ENCODE results near the gene ATG9A.

ATG9A gene

DNA sequence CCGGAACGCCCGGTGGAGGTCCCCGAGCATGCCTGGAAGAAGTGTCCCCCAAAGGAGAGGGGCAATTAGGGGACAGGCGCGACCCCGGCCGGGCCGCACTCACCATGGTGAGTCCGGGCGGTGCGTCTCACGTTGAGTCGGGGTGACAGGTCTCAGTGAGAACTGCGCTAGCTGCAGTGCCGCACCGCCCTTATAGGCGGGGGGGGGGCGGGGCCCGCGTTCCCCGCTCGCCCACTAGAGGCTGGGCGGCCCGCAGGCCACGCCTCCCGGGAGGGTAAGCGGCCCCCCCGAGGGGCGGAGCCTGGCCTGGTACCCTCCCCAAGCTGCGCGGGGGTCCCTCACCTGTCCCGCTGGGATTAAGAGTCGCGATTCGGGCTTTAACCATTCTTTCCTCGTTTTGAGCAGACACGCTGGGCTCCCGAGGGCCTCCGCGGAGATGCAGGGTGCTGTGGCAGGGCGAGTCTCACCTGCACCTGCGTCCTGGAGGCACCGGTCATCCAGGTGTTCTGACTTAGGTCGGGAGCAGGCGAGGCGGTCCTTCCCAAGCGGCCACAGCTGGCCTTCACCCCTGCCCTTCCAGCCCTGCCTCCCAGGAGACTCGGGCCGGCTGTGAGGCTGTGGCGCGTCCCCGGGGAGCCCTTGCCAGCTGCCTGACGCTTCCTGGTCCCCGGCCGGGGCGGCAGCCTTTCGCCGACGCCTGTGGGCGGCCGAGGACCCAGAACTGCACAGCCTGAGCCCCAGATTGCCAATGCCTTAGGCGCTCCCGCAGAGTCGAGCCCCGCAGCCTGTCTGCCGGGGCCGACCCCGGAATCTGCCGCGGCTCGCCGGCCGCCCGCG, 24.5 kb upstream of the ATG9A start, which contains the start of gene TUBA4A:
Gene TUBA4A (minus strand): TSS at position 166 of the 837 bp plus-strand sequence. CDS start 60 bp downstream, at position 106.
- TF ChIP-seq POLR2AphosphoS5 (IDR thresholded peaks at IDR 0.05; ENCODE audit: low read depth, low read length) (peak; percentile 97), POLR2A (IDR thresholded peaks at IDR 0.05; ENCODE audit: low read depth, low read length) (peak; percentile 99), TAF1 (IDR thresholded peaks at IDR 0.05; ENCODE audit: low read depth, low read length) (peak; percentile 84), SPI1 (IDR thresholded peaks at IDR 0.05; ENCODE audit: low read depth, low read length) (no peak), POU2F2 (IDR thresholded peaks at IDR 0.05; ENCODE audit: low read depth, low read length) (peak; percentile 86)
- peak; percentile 99 for DNase-seq (ENCODE audit: insufficient read length, low spot score)
- FAIRE-seq = peak; percentile 97

DNA sequence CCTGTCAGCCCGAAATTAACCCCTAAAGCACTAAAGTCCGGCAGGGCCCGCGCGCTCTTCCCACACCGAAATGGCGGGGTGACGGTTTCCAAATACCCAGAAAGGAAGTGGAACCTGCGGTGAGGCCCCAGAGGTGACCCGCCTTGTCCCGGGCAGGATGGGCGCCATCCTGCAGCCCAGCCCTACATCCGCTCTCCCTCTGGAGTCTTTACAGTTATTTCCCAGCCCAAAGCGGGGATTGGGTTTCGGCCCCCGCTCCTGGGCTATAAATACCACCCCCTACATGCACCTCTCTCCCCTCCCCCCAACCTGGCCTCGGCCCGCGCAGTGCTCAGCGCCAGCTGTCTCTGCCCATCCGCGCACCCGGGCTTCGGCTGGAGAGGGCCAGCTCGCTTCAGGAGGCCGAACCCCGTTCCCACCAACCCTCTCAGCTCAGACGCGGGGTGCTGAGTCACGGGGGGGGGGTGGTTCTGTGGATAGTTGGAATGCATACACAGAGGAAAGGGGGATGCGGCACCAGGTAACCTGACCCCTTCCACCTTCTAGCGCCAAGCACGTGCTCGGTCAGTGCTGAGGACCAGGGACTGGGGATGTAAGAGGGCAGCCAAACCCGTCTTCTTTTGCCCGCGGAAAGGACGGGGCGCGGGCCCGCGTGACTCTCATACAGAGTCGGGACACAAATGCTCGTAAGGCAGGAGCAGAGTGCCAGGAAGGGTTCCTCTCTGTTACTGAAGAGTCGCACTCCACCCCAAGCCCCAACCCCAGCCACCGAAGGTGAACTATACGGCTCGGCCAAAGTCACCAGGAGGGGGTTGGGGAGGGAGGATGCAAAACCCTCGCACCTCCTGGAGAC, 23.7 kb upstream of the ATG9A start, which contains the start of gene TUBA4B:
Gene TUBA4B (plus strand): TSS at position 344 of the 853 bp plus-strand sequence. CDS start 165 bp downstream, at position 509.
- FAIRE-seq (no peak), DNase-seq (ENCODE audit: insufficient read length, low spot score) (no peak)
- TF ChIP-seq POLR2A (IDR thresholded peaks at IDR 0.05; ENCODE audit: low read depth, low read length) (no peak), TAF1 (IDR thresholded peaks at IDR 0.05; ENCODE audit: low read depth, low read length) (no peak), POLR2AphosphoS5 (IDR thresholded peaks at IDR 0.05; ENCODE audit: low read depth, low read length) (no peak), POU2F2 (IDR thresholded peaks at IDR 0.05; ENCODE audit: low read depth, low read length) (peak; percentile 57; the same call in 1 of the 2 replicates), SPI1 (IDR thresholded peaks at IDR 0.05; ENCODE audit: low read depth, low read length) (peak; percentile 89), PAX5 (IDR thresholded peaks at IDR 0.05; ENCODE audit: insufficient read depth, low read length, severe bottlenecking) (no peak)

DNA sequence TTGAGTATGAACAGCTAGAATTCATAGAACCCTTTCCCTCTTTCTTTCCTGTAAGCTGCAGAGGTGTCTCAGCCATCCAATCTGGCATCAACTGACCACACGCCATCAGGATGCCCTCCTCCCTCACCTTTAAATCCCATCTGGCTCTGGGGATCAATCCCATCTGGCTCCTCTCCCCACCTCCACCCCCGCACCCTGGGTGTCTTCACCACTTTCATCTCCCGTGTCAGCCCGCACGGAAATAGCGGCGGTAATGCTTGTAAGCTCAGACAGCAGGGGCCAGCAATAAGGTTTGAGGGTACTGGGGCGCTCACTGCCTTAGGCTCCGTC, 23.1 kb upstream of the ATG9A start:
- DNase-seq (ENCODE audit: insufficient read length, low spot score) = no peak
- TF ChIP-seq POLR2AphosphoS5 (IDR thresholded peaks at IDR 0.05; ENCODE audit: low read depth, low read length) = no peak
- TF ChIP-seq POU2F2 (IDR thresholded peaks at IDR 0.05; ENCODE audit: low read depth, low read length) = no peak
- TF ChIP-seq POLR2A (IDR thresholded peaks at IDR 0.05; ENCODE audit: low read depth, low read length) = no peak
- TF ChIP-seq PAX5 (IDR thresholded peaks at IDR 0.05; ENCODE audit: insufficient read depth, low read length, severe bottlenecking) = no peak
- no peak for TF ChIP-seq TAF1 (IDR thresholded peaks at IDR 0.05; ENCODE audit: low read depth, low read length)
- no peak for TF ChIP-seq SPI1 (IDR thresholded peaks at IDR 0.05; ENCODE audit: low read depth, low read length)
- FAIRE-seq = no peak

DNA sequence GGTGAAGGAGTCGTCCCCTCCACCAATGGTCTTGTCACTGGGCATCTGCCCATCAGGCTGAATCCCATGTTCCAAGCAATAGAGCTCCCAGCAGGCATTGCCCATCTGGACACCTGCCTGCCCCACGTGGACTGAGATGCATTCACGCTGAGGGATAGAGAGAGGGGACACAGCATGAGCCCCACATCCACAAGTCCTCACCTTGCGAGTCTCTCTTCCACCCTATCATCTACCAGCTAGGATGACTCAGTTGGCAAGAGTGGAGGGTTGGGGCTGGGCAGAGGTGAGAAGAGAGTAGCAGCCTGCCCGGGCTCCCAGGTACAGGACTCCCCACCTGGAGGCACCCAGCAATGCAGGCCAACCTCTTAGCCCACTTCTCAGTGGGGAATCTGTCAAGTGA, 22.6 kb upstream of the ATG9A start:
- TF ChIP-seq PAX5 (IDR thresholded peaks at IDR 0.05; ENCODE audit: insufficient read depth, low read length, severe bottlenecking) = no peak
- TF ChIP-seq SPI1 (IDR thresholded peaks at IDR 0.05; ENCODE audit: low read depth, low read length) = no peak
- TF ChIP-seq TAF1 (IDR thresholded peaks at IDR 0.05; ENCODE audit: low read depth, low read length) = no peak
- TF ChIP-seq POU2F2 (IDR thresholded peaks at IDR 0.05; ENCODE audit: low read depth, low read length) = no peak
- TF ChIP-seq POLR2AphosphoS5 (IDR thresholded peaks at IDR 0.05; ENCODE audit: low read depth, low read length) = no peak
- no peak for TF ChIP-seq POLR2A (IDR thresholded peaks at IDR 0.05; ENCODE audit: low read depth, low read length)
- FAIRE-seq (peak; percentile 60), DNase-seq (ENCODE audit: insufficient read length, low spot score) (no peak)

DNA sequence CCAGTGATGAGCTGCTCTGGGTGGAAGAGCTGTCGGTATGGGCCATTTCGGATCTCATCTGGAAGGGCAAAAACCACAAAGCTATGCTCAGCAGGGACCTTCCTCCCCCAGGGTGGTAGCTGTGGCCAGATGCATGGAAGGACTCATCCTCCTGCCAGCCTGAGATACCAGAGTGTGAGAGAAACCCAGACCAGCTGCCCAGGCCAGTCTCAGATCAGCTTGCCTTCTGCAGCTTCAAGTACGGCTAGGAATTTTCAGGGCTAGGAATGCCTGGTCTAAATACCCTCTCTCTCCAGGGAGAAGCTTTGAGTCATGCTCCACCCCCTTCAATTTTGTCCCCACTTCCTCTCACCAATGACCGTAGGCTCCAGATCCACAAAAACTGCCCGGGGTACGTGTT, 22.2 kb upstream of the ATG9A start:
- DNase-seq (ENCODE audit: insufficient read length, low spot score) (no peak), FAIRE-seq (no peak)
- TF ChIP-seq POLR2A (IDR thresholded peaks at IDR 0.05; ENCODE audit: low read depth, low read length) (no peak), SPI1 (IDR thresholded peaks at IDR 0.05; ENCODE audit: low read depth, low read length) (0 out of 2 replicates have a peak, but pooled peaks have one; percentile 17)

DNA sequence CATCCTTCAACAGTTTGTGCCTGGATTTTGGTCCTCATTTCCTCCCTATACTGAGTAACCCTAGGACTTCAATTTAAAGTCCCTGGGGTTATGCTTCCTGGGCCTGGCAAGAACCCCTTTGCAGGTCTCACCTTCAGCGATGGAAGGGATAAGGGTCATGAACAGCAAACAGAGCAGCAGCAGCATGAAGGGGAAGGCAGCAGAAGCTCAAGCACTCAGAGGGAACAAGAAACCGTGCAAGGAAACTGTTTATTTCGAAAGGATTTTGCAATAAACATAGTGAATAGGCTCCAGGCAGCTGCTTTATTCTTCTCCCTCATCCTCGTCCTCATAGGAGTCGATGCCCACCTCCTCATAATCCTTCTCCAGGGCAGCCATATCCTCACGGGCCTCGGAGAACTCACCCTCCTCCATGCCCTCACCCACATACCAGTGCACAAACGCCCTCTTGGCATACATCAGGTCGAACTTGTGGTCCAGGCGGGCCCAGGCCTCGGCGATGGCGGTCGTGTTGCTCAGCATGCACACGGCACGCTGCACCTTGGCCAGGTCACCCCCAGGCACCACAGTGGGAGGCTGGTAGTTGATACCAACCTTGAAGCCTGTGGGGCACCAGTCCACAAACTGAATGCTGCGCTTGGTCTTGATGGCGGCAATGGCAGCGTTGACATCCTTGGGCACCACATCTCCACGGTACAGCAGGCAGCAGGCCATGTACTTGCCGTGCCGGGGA, 20.8 kb upstream of the ATG9A start:
- DNase-seq (ENCODE audit: insufficient read length, low spot score) (no peak), FAIRE-seq (no peak)
- TF ChIP-seq PAX5 (IDR thresholded peaks at IDR 0.05; ENCODE audit: insufficient read depth, low read length, severe bottlenecking) = no peak
- no peak for TF ChIP-seq POLR2A (IDR thresholded peaks at IDR 0.05; ENCODE audit: low read depth, low read length)
- TF ChIP-seq SPI1 (IDR thresholded peaks at IDR 0.05; ENCODE audit: low read depth, low read length) = no peak
- TF ChIP-seq TAF1 (IDR thresholded peaks at IDR 0.05; ENCODE audit: low read depth, low read length) = no peak
- no peak for TF ChIP-seq POLR2AphosphoS5 (IDR thresholded peaks at IDR 0.05; ENCODE audit: low read depth, low read length)

DNA sequence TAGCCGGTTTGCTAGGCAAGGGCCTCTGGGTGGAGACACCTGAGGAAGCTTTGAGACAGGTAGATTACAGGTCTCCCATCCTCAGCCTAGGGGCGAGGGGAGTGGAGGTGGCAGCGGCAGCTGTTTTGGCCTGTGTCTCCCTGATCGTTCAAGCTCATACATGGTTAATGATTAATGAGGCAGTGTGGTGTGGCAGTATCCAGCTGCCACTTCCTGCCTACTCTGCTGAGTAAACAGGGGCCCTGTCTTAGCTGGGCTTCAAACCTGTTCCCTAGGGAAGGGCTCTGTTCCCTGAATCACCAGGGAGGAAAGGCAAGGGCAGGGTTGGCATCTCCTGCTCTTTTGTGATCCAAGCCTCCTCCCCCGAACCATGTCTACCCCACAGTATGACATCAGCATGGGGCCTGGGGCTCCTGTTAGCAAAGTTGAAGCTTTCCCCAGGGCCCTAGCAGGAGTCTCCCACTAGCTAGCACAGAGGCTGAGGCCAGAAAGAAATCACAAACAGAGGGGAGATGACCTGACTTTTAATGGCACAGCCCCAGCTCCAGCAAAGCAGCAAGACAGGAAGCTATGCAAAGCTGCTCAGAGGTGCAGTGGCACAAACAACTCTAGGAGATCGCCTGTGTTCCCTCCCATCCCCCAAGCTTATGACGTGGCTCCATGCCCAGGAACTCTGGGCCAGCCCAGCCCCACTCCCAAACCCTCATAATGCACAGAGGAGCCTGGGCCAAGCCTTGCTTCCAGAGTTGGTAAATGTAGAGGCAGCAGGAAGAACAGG, 20.0 kb upstream of the ATG9A start:
- FAIRE-seq = peak; percentile 71
- DNase-seq (ENCODE audit: insufficient read length, low spot score) = no peak
- TF ChIP-seq POLR2A (IDR thresholded peaks at IDR 0.05; ENCODE audit: low read depth, low read length) (no peak; the same call in none of the 2 replicates), TAF1 (IDR thresholded peaks at IDR 0.05; ENCODE audit: low read depth, low read length) (no peak), POU2F2 (IDR thresholded peaks at IDR 0.05; ENCODE audit: low read depth, low read length) (peak; percentile 8), POLR2AphosphoS5 (IDR thresholded peaks at IDR 0.05; ENCODE audit: low read depth, low read length) (no peak)

DNA sequence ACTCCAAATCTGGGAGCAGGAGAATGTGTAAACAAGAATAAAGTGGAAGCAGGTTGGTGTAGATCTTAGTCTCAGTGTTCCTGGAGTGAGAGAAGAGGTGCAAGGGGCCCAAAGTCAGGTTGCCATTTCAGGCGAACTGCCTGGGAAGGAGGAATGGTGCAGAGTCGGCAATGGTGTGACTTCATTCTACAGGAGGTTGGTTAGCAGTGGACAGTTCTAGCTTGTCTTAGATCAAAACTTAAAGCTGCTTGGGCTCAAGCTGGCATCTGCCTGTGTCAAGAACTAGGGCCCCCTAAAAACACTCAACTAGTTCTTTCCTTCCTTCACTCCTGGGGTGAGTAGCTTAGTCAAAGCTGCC, 19.4 kb upstream of the ATG9A start:
- FAIRE-seq (no peak), DNase-seq (ENCODE audit: insufficient read length, low spot score) (no peak)
- TF ChIP-seq POLR2A (IDR thresholded peaks at IDR 0.05; ENCODE audit: low read depth, low read length) (no peak), PAX5 (IDR thresholded peaks at IDR 0.05; ENCODE audit: insufficient read depth, low read length, severe bottlenecking) (no peak), POLR2AphosphoS5 (IDR thresholded peaks at IDR 0.05; ENCODE audit: low read depth, low read length) (no peak), SPI1 (IDR thresholded peaks at IDR 0.05; ENCODE audit: low read depth, low read length) (no peak), TAF1 (IDR thresholded peaks at IDR 0.05; ENCODE audit: low read depth, low read length) (no peak), POU2F2 (IDR thresholded peaks at IDR 0.05; ENCODE audit: low read depth, low read length) (no peak)

Measured in GM12891 (cell line).